VCaP (cell line): ENCODE measurements around the gene APOBEC3A.

ENCODE experiments used
- H3K27ac ChIP-seq: fragments of 450-650 bp; 2 replicates; pipeline ENCODE4 v1.5.1; 2017
- CTCF ChIP-seq: fragments of 450-650 bp; conservative IDR thresholded peaks from 2 replicates; pipeline ENCODE4 v1.5.1; 2017; ENCODE audit warnings: mild to moderate bottlenecking, moderate library complexity

The APOBEC3A gene

DNA sequence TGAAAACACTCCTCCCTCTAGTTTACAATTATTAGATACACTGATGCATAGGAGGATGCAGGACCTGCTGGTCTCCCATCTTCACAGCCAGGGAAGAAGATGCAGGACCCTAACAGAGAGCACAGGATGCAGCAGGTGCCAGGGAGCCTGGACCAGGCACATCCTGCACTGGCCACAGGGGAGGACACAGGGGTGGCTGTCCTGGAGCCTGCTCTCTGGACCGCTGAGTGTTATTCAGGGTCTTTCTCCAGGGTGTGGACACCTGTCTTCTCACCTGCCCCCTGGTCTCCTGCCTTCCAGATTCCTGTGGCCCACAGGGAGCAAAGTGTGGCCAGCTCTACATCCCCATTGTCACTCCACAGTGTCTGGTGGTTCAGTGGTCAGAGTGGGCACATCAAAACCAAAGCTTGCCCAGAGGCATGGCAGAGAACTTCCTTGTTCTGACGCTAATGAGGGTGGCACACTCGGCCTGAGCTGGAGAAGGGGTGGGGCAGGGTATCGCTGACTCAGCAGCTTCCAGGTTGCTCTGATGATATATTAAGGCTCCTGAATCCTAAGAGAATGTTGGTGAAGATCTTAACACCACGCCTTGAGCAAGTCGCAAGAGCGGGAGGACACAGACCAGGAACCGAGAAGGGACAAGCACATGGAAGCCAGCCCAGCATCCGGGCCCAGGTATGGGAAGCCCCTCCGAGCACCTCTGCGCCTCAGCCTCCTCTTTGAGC is at the start of gene APOBEC3A:
Gene APOBEC3A, plus strand, starts transcription at position 564 of the 725 bp plus-strand sequence. Its CDS starts 83 bp downstream, at position 647.
- H3K27ac ChIP-seq = no peak within 1 kb of the TSS
- TF ChIP-seq CTCF = no peak

DNA sequence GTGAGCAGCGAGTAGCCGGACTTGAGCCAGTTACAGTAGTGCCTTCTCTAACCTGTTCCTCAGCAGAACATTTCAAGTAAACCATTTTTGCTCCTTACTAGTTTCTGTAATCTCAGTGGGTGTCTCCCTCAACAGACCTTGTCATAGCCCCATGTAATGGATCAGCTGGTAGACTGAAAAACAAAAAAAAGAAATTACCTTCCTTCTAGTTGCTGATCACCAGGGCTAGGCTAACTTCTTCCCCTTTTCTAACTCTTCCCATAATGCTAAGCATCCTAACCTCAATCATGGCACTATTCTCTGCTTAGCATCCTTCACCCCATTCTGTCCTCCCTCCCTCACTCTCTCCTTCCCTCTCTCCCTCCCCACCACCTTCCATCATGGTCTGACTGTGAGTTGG is 49.6 kb upstream of the APOBEC3A start:
- no peak overlapping the region for H3K27ac ChIP-seq
- TF ChIP-seq CTCF = no peak

DNA sequence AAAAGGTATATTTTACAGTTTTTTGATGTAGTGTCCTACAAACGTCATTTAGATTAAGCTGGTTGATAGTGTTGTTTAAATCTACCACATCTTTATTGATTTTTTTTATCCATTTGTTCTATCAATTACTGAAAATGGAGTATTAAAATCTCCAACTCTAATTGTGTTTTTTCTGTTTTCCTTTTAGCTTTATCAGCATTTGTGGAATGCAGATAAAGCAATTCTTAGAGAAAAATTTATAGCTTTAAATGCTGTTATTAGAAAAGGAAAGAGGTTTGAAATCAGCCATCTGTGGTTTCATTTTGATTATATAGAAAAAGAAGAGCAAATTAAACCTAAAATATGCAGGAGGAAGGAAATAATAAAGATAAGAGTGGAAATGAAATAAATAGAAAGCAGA is 46.0 kb upstream of the APOBEC3A start:
- no peak overlapping the region for H3K27ac ChIP-seq
- no peak for TF ChIP-seq CTCF

DNA sequence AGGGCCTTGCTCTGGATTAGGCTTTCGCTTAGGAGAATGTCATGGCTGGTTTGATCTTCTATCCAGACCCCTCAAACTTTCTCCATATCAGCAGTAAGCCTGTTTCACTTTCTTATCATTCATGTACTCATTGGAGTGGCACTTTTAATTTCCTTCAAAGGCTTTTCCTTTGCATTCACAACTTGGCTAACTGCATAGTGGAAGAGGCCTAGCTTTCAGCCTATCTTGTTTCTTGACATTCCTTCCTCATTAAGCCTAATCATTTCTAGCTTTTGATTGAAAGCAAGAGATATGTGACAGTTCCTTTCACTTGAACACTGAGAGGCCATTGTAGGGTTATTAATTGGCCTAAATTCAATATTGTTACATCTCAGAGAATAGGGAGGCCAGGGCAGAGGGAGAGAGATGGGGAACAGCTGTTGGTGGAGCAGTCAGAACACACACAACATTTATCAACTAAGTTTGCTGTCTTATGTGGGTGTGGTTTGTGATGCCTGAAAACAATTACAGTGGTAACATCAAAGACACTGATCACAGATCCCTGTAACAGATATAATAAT is 37.7 kb upstream of the APOBEC3A start:
- TF ChIP-seq CTCF = no peak
- no peak overlapping the region for H3K27ac ChIP-seq

- no peak for TF ChIP-seq CTCF
- peak overlapping the region; percentile 96; the same call in 1 of the 2 replicates for H3K27ac ChIP-seq
Measured at GRCh38 chr22:38921120-38921519, 36.3 kb upstream of the APOBEC3A start.

GRCh38 chr22:38921806-38922205 is 35.6 kb upstream of the APOBEC3A start:
- no peak for TF ChIP-seq CTCF
- peak overlapping the region; percentile 96 for H3K27ac ChIP-seq

DNA sequence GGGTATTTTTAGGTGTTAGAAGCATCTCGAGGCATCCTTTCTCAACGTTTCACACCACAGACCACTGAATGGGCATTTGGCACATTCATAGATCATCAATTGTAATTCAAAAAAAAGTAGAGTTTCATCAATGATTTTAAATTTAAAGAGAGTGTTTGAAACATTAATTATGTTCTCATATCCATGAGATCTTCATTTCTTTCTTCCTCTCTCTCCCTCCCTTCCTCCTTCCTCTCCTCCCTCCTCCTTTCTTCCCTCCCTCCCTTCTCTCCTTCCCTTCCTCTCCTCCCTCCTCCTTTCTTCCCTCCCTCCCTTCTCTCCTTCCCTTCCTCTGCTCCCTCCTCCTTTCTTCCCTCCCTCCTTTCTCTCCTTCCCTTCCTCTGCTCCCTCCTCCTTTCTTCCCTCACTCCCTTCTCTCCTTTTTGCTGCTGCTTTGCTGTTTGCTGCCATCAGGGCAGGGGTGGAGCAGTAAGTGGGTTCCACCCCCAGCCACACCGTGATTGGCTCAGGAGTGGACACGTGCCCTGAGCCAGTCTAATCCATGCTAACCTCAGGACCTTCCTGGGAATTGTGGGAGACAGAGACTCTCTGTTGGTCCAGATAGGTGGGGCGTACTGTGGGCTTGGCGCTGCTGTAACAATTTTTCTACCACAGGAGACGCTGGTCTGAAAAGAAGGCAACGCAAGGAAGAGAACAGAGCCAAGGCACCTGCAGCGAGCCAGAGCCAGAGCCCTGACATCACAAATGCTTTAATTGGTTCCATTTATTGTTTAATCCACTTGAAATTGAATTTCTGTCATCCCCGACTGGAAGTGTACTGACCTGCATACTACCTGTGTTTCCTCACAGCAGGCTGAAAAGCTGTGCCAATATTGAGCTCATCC is 33.7 kb upstream of the APOBEC3A start:
- H3K27ac ChIP-seq = peak overlapping the region; percentile 96
- peak; percentile 55 for TF ChIP-seq CTCF
